GM18861 (cell line): ENCODE measurements around the gene CADPS.

Experiments
- ATAC-seq: cut with Tn5 transposase; IDR thresholded peaks from one replicate; pipeline ENCODE4 v1.9.1; 2021; ENCODE audit not compliant: unreplicated experiment

The CADPS gene

GRCh38 chr3:62815981-62816380 lies 59.2 kb downstream of the CADPS start:
- ATAC-seq, result no peak

GRCh38 chr3:62812631-62813030 lies 62.6 kb downstream of the CADPS start:
- no peak for ATAC-seq

- ATAC-seq, result no peak
Measured at GRCh38 chr3:62811119-62811518, 64.1 kb downstream of the CADPS start.

- no peak for ATAC-seq
Measured at GRCh38 chr3:62809369-62809768, 65.8 kb downstream of the CADPS start.

GRCh38 chr3:62805580-62806277 lies 69.5 kb downstream of the CADPS start:
- no peak for ATAC-seq

GRCh38 chr3:62805106-62805505 lies 70.1 kb downstream of the CADPS start:
- no peak for ATAC-seq

- ATAC-seq, result no peak
Measured at GRCh38 chr3:62803276-62803675, 71.9 kb downstream of the CADPS start.

- ATAC-seq, result no peak
Measured at GRCh38 chr3:62798000-62798399, 77.2 kb downstream of the CADPS start.

GRCh38 chr3:62797132-62797531 lies 78.1 kb downstream of the CADPS start:
- ATAC-seq, result no peak

GRCh38 chr3:62795978-62796657 lies 79.1 kb downstream of the CADPS start:
- no peak for ATAC-seq

- no peak for ATAC-seq
Measured at GRCh38 chr3:62793946-62794345, 81.3 kb downstream of the CADPS start.

- no peak for ATAC-seq
Measured at GRCh38 chr3:62785384-62785783, 89.8 kb downstream of the CADPS start.

GRCh38 chr3:62781121-62781520 lies 94.1 kb downstream of the CADPS start:
- no peak for ATAC-seq

- no peak for ATAC-seq
Measured at GRCh38 chr3:62777674-62778073, 97.5 kb downstream of the CADPS start.

- no peak for ATAC-seq
Measured at GRCh38 chr3:62777130-62777529, 98.1 kb downstream of the CADPS start.

GRCh38 chr3:62774221-62774620 lies 101.0 kb downstream of the CADPS start:
- no peak for ATAC-seq

GRCh38 chr3:62771331-62772072 lies 103.7 kb downstream of the CADPS start:
- no peak for ATAC-seq

- no peak for ATAC-seq
Measured at GRCh38 chr3:62768896-62769295, 106.3 kb downstream of the CADPS start.

- no peak for ATAC-seq
Measured at GRCh38 chr3:62761711-62762110, 113.5 kb downstream of the CADPS start.

- ATAC-seq, result no peak
Measured at GRCh38 chr3:62761311-62761710, 113.9 kb downstream of the CADPS start.

- ATAC-seq, result no peak
Measured at GRCh38 chr3:62758296-62759066, 116.7 kb downstream of the CADPS start.
